Lower leg skin (tissue), 4 donors: Measurements from ENCODE around the gene SUB1. TPM values are rescaled to one million over a fixed set of nuclear protein-coding genes. Genes with fewer than 3 reads are reported as not detected.

Experiments used
- DNase-seq, 2 donors: peaks; one replicate each; pipeline ENCODE4 v3.0.0-alpha.2; 2019; ENCODE audit warnings: low spot score in 2 of 2
- H3K4me3 ChIP-seq: fragments of 200-600 bp; sonication (generic); 2 replicates; pipeline ENCODE4 v1.5.1; 2017; ENCODE audit warnings: mild to moderate bottlenecking, low read depth; ENCODE audit not compliant: poor library complexity, severe bottlenecking
- CTCF ChIP-seq, 3 donors: fragments of 450-650 bp; IDR thresholded peaks; one replicate each; pipeline ENCODE4 v1.5.1; 2016; ENCODE audit warnings: antibody characterized with exemption in 3 of 3, mild to moderate bottlenecking in 3 of 3, moderate library complexity in 2 of 3
- POLR2A ChIP-seq, 2 donors: fragments of 450-650 bp; IDR thresholded peaks; one replicate each; pipeline ENCODE4 v1.6.1; 2016 to 2017; ENCODE audit warnings: antibody characterized with exemption in 2 of 2, mild to moderate bottlenecking in 1 of 2, moderate library complexity in 1 of 2
- WGBS, 2 donors: methylation state at CpG; one replicate each; pipeline ENCODE4 v1.1.5; 2018; 5-methylcytosine and 5-hydroxymethylcytosine counted together
- intact Hi-C: fragments of 100-400 bp; cut with DNase I; formaldehyde crosslinking; loops from one replicate; pipeline ENCODE4 v1.15.0; 2023; ENCODE audit warnings: low total_unique reads
- total RNA-seq, 4 donors: library from RNA; depleted of rRNA; stranded (reverse); fragments of >200 nt; gene quantifications; one replicate each; pipeline ENCODE4 v1.1.0, GENCODE V29; 2016

The SUB1 gene
- total RNA-seq, 4 donors from 2014 or later: 63.0 to 137 (median 102) TPM

DNA sequence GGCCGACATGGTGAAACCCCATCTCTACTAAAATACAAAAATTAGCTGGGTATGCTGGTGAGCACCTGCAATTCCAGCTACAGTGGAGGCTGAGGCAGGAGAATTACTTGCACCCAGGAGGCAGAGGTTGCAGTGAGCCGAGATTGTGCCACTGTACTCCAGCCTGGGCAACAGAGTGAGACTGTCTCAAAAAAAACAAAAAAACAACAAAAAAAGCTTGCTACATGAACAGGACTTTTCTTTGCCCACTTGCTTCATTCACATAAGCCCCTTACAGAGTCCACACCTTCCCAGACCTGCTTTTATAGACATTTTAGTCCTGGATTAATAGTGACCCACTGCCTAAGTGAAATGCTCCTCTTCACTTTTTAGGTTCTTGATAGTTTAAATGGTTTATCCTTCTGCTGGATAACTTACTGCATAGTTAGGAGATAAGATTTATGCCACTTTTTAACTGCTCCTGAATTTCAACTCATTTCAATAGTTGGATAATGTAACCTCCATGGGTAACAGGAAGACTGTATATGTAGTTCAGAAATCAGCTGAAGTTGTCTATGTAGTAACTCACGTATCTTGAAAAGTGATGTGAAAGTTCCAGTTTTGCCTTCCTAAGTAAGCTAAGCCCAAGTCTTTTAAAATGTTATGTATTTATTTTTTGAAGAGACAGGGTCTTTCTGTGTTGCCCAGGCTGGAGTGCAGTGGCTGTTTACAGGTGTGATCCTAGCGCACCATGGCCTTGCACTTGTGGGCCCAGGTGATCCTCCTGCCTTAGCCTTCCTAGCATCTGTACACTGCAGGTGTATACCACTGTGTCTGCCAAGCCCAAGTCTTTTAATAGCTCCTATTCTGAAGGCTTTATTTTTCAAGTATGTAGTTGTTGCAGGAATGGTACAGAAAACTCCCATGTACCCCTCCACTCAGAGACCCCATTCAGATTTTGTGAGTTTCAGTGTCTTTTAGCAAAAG lies 19.7 kb downstream of the SUB1 start:
- DNase-seq: no peak
- intact Hi-C loops: no loop called here
- 82 to 91% methylated on average over 4 of the region's 4 CpGs for WGBS, 2 donors
- no peak overlapping the region for H3K4me3 ChIP-seq
- no peak for TF ChIP-seq CTCF (IDR thresholded peaks at IDR 0.05)
- TF ChIP-seq POLR2A (IDR thresholded peaks at IDR 0.05): no peak

DNA sequence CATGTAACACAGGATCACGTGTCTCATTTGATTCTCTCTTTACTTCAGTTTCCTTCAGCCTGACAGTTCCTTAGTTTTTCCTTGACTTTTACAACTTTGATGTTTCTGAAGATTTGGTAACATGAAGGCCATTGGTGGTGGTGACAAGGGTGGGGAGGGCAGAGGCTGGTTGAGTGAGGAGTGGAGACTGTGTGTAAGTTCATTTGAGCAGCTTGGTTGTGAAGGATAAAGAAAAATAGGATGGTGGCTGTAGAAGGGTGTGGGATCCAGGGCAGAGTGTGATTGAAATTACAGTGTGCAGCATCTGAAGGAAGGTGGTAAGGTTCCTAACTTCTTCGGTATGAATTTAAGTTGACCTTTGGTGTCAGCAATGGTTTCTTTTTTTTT lies 20.4 kb downstream of the SUB1 start:
- no peak overlapping the region for H3K4me3 ChIP-seq
- TF ChIP-seq CTCF (IDR thresholded peaks at IDR 0.05) (no peak), POLR2A (IDR thresholded peaks at IDR 0.05) (no peak)
- intact Hi-C loops: no loop called here
- WGBS, 2 donors: 88 to 95% methylated on average over 2 of the region's 2 CpGs
- no peak for DNase-seq

DNA sequence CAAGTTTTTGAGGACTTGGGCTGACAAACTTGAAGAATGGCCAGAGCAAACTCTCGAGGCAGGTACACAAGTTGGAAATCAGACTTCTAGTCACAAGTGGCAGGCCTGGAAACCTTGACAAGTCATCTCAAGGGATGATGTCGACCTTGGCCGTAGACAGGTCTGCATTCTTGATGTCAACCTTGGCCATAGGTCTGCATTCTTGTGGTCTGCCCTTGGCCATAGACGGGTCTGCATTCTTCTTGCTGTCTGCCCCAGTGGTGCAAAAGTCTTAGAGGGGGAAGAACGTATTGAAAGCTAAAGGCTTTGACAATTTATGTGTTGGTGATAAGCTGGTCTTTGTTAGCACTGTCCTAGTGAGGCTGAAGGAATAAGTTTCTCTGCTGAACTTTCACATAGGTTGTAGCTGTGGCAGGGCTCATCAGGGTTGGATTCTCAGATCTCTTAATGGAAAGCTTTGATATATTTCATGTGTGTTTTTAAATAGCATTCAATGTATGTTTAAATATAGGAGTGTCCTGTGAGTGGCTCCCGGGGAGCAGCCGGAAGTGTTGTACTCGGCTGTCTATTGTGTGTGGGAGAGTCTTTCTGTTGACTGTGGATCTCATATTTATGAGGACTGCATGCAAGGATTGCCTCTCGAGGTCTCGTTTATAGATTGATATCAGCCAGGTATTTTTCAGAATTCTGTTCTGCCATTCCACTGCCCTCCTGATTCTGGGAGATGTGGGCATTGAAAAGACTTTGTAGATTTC lies 27.0 kb downstream of the SUB1 start:
- H3K4me3 ChIP-seq: no peak overlapping the region
- intact Hi-C loops: loop anchor here (10.0 kb wide), 1 partner anchor 378 kb away; no protein-coding TSS in a partner anchor
- 74 to 83% methylated on average over 10 of the region's 10 CpGs for WGBS, 2 donors
- no peak for DNase-seq
- no peak for TF ChIP-seq CTCF (IDR thresholded peaks at IDR 0.05)
- TF ChIP-seq POLR2A (IDR thresholded peaks at IDR 0.05): no peak

- H3K4me3 ChIP-seq: no peak overlapping the region
- peak; percentile 83 to 96 for DNase-seq
- no peak for TF ChIP-seq POLR2A (IDR thresholded peaks at IDR 0.05)
- peak in 1 of 3 donors; percentile 62 for TF ChIP-seq CTCF (IDR thresholded peaks at IDR 0.05)
- WGBS, 2 donors: 7 to 8% methylated on average over 10 of the region's 10 CpGs
- intact Hi-C loops: loop anchor here (10.0 kb wide), 1 partner anchor 378 kb away; no protein-coding TSS in a partner anchor
These were observed 27.8 kb downstream of the SUB1 start for GRCh38 chr5:32613050-32613672.

GRCh38 chr5:32615236-32615635 lies 29.9 kb downstream of the SUB1 start:
- TF ChIP-seq CTCF (IDR thresholded peaks at IDR 0.05): no peak
- TF ChIP-seq POLR2A (IDR thresholded peaks at IDR 0.05): no peak
- 80 to 83% methylated on average over 3 of the region's 3 CpGs for WGBS, 2 donors
- no peak overlapping the region for H3K4me3 ChIP-seq
- intact Hi-C loops: loop anchor here (10.0 kb wide), 1 partner anchor 380 kb away; no protein-coding TSS in a partner anchor
- DNase-seq: no peak
